Esophagus squamous epithelium (tissue), 5 donors: ENCODE measurements around the gene WFS1. TPM values are rescaled to one million over a fixed set of nuclear protein-coding genes. Genes with fewer than 3 reads are reported as not detected.

Source experiments
- DNase-seq: peaks from one replicate; lab custom pipeline; 2025; lab: John Stamatoyannopoulos, UW
- H3K27ac ChIP-seq, 4 donors: fragments of 200-600 bp; sonication (generic); one replicate each; pipeline ENCODE4 v1.5.1; 2016 to 2019; ENCODE audit warnings: mild to moderate bottlenecking in 1 of 4
- H3K27me3 ChIP-seq, 4 donors: fragments of 200-600 bp; sonication (generic); 1 replicate in 3 of 4; 2 replicates in 1 of 4; pipeline versions ENCODE4 v1.5.1 to v1.6.0; 2017 to 2021; ENCODE audit warnings: antibody characterized with exemption in 1 of 4
- H3K36me3 ChIP-seq, 3 donors: fragments of 200-600 bp; sonication (generic); one replicate each; pipeline ENCODE4 v1.5.1; 2016 to 2019
- H3K4me1 ChIP-seq, 3 donors: fragments of 200-600 bp; sonication (generic); one replicate each; pipeline ENCODE4 v1.5.1; 2017 to 2019
- H3K4me3 ChIP-seq, 4 donors: fragments of 200-600 bp; sonication (generic); 1 replicate in 3 of 4; 2 replicates in 1 of 4; pipeline ENCODE4 v1.5.1; 2016 to 2019; ENCODE audit warnings: mild to moderate bottlenecking in 2 of 4, moderate library complexity in 1 of 4
- H3K9me3 ChIP-seq, 3 donors: fragments of 200-600 bp; sonication (generic); one replicate each; pipeline ENCODE4 v1.5.1; 2016 to 2019
- POLR2A ChIP-seq, 4 donors: fragments of 450-650 bp; IDR thresholded peaks; one replicate each; pipeline ENCODE4 v1.6.1; 2017; ENCODE audit warnings: antibody characterized with exemption in 4 of 4, mild to moderate bottlenecking in 4 of 4, moderate library complexity in 3 of 4
- WGBS, 2 donors: methylation state at CpG; one replicate each; pipeline ENCODE4 v1.1.5; 2018; 5-methylcytosine and 5-hydroxymethylcytosine counted together
- intact Hi-C: fragments of 100-400 bp; cut with DNase I; formaldehyde crosslinking; loops from one replicate; pipeline ENCODE4 v1.15.0; 2022
- total RNA-seq, 4 donors: library from RNA; depleted of rRNA; stranded (reverse); fragments of >200 nt; gene quantifications; one replicate each; pipeline ENCODE4 v1.1.0, GENCODE V29; 2016
- TF ChIP-seq, protein P1 (sequence below), 6 experiments: fragments of 450-650 bp in 4 of 6; fragments of 200-600 bp in 2 of 6; sonication (generic) in 2 of 6; IDR thresholded peaks; one replicate each; pipeline ENCODE4 v1.5.1; 2016 to 2019; ENCODE audit warnings: antibody characterized with exemption in 6 of 6, mild to moderate bottlenecking in 4 of 6, moderate library complexity in 4 of 6
- donor health status: DM: yes; HTN: yes; CAD: no.

The WFS1 gene
- total RNA-seq, 4 donors from 2014 or later: 6.5 to 20.4 (median 9.6) TPM

DNA sequence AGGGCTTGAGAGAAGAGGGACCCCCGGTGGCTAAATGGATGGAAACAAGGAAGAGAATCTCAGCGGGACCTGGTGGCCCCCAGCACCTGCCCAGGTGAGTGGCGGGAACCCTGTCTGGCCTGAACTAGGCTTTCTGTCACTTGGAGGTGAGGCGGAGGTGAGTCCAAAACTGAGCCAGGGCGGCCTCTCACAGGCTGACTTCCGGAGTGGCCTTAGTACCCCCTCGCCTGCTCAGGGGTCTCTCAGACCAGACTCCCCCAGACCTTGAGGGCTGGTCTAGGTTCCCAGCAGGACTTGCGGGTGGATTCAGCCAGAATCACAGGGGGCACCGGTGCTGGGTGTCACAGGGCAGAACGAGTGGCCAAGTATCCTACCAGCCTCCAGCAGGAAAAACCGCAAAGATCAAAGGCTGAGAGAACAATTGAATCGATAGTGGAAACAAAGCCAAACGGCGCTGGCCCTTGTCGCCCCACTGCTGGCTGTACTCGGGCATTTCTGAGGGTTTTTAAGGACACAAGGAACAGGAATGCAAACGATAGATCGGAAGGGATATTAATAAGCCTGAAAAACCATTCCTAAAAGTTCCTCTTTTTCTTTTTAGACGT lies 67.8 kb downstream of the WFS1 start:
- H3K9me3 ChIP-seq: peaks cover 0 to 6% (median 0%) of the 10 kb centered on the region in 3 donors
- peaks cover 0 to 72% (median 0%) of the 10 kb centered on the region in 4 donors for H3K27me3 ChIP-seq
- no peak overlapping the region for H3K27ac ChIP-seq
- no peak for DNase-seq
- no peaks in the 10 kb centered on the region for H3K4me1 ChIP-seq
- intact Hi-C loops: loop anchor here (10.0 kb wide), 1 partner anchor 207 kb away; no protein-coding TSS in a partner anchor
- H3K36me3 ChIP-seq: peaks cover 0 to 20% (median 0%) of the 10 kb centered on the region in 3 donors
- H3K4me3 ChIP-seq: no peak overlapping the region
- 38 to 42% methylated on average over 17 to 18 of the region's 19 CpGs for WGBS, 2 donors
- TF ChIP-seq POLR2A (IDR thresholded peaks at IDR 0.05): no peak

DNA sequence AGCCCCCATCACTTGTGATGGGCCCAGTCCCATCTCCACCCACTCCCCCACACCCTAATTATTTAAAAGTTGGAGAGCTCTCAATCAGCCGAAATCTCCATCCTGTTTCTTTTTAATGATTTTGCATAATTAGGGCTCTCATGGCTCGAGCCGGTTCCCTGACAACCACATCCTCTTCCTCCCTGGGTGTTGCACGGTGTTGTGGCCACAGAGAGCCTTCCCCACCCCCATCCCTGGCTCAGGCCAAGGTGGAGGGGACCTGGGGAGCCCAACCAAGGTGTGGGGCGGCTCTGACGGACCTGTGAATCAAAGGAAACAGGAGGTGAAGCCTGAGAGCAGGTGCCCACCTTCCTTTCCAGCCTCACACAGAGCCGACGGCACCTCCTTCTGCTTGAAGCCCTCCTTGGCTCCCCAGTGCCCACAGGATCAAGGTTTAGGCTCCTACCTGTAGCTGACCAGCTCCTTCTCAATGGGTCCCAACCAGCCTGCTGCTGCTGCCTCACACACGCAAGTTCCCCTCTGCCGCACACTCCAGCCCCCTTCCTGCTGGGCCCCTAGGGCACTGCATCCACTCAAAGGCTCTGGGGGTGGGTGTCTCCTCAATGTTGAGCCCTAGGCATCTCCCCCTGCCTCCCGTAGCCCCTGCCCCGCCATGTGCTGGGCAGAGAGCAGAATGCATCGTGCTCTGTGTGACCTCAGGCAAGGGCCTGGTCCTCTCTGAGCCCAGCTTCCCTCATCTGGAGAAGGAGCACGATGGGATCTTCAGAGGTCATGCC lies 68.7 kb downstream of the WFS1 start:
- no peak for TF ChIP-seq POLR2A (IDR thresholded peaks at IDR 0.05)
- TF ChIP-seq, protein P1, sequence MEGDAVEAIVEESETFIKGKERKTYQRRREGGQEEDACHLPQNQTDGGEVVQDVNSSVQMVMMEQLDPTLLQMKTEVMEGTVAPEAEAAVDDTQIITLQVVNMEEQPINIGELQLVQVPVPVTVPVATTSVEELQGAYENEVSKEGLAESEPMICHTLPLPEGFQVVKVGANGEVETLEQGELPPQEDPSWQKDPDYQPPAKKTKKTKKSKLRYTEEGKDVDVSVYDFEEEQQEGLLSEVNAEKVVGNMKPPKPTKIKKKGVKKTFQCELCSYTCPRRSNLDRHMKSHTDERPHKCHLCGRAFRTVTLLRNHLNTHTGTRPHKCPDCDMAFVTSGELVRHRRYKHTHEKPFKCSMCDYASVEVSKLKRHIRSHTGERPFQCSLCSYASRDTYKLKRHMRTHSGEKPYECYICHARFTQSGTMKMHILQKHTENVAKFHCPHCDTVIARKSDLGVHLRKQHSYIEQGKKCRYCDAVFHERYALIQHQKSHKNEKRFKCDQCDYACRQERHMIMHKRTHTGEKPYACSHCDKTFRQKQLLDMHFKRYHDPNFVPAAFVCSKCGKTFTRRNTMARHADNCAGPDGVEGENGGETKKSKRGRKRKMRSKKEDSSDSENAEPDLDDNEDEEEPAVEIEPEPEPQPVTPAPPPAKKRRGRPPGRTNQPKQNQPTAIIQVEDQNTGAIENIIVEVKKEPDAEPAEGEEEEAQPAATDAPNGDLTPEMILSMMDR (IDR thresholded peaks at IDR 0.05): no peak
- peaks cover 0 to 67% (median 0%) of the 10 kb centered on the region in 4 donors for H3K27me3 ChIP-seq
- H3K27ac ChIP-seq: no peak overlapping the region
- H3K9me3 ChIP-seq: peaks cover 0 to 6% (median 0%) of the 10 kb centered on the region in 3 donors
- intact Hi-C loops: loop anchor here (10.0 kb wide), 1 partner anchor 206 kb away; no protein-coding TSS in a partner anchor
- no peak for DNase-seq
- 34 to 66% methylated on average over 7 to 10 of the region's 14 CpGs for WGBS, 2 donors
- peaks cover 0 to 15% (median 0%) of the 10 kb centered on the region in 3 donors for H3K36me3 ChIP-seq
- H3K4me1 ChIP-seq: no peaks in the 10 kb centered on the region
- no peak overlapping the region for H3K4me3 ChIP-seq

DNA sequence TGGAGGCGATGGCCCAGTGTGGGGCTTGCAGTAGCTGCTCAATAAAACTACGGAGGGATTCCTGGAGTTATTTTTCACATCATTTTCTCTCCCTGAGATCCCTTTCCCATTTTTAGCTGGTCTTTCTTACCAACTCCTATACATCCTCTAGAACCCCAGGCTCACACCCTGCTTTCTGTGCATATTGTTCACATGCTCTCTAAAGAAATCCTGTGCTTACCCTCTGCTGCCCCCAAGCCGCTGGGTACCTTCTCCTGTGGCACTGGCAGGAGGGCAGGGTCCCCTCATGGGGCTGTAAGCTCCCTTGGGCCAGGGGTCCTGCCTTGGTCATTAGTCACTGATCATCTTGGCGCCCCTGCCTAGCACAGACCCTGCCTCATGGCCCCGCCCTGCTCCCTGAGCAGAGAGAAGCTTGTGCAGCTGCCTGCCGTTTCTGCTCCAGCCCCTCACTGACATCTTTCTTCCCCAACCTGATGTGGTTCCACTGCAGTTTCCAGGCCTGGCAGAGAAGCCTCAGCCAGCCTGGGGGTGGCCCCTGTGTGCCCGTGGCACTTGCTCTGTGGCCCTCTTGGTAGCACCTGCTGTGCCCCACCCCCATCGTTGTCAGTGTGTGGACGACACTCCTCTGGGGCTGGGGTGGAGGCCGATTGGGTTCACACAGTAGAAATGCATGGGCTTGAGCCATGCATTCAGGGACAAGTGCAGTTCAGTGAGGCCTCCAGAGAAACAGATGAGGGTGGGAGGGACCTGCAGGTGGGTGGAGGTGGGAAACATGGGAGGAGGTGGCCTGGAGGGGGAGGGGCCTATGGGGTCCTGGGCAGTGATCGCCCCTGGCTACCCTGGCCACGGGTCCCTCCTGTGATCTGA lies 69.5 kb downstream of the WFS1 start:
- peaks cover 0 to 7% (median 0%) of the 10 kb centered on the region in 3 donors for H3K36me3 ChIP-seq
- no peak overlapping the region for H3K27ac ChIP-seq
- intact Hi-C loops: loop anchor here (10.0 kb wide), 1 partner anchor 206 kb away; no protein-coding TSS in a partner anchor
- peaks cover 0 to 59% (median 0%) of the 10 kb centered on the region in 4 donors for H3K27me3 ChIP-seq
- TF ChIP-seq, protein P1 (IDR thresholded peaks at IDR 0.05): no peak
- TF ChIP-seq POLR2A (IDR thresholded peaks at IDR 0.05): no peak
- peaks cover 0 to 8% (median 0%) of the 10 kb centered on the region in 3 donors for H3K4me1 ChIP-seq
- no peak for DNase-seq
- 79 to 94% methylated on average over 5 to 6 of the region's 12 CpGs for WGBS, 2 donors
- H3K9me3 ChIP-seq: peaks cover 0 to under 1% (median 0%) of the 10 kb centered on the region in 3 donors
- H3K4me3 ChIP-seq: no peak overlapping the region

DNA sequence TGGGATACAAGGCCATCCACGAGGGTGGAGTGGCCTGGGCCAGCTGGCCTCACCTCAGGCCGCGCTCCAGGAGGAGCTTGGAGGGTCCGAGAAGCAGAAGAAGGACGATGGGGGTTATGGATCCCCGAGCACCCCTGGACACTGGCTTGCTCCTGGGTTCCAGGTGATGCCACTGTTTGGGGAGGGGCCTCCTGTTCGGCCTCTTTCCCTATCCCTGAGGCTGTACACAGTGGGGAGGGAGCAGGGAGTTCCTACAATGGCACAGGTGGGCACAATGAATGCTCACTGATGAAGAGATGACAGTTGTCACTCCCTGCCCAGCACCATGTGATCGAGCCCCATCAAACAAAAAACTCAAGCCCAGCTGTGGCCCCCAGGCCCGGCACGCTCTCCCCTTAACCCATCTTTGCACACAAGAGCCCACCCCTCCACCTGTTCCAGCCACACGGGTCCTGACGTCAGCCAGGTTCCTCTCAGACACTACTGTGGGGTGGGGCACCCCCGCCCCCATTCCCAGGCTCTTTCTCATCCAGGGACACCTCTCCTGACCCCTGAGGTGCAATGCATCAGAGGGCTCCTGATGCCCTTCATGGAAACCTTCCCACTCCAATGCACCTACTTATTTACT lies 70.3 kb downstream of the WFS1 start:
- intact Hi-C loops: loop anchor here (10.0 kb wide), 1 partner anchor 205 kb away; no protein-coding TSS in a partner anchor
- 62 to 78% methylated on average over 4 to 13 of the region's 13 CpGs for WGBS, 2 donors
- H3K27ac ChIP-seq: no peak overlapping the region

More for the DNA sequence above, 70.3 kb downstream of the WFS1 start:
- H3K4me3 ChIP-seq: no peak overlapping the region
- no peak for DNase-seq
- peaks cover 0 to 12% (median 0%) of the 10 kb centered on the region in 3 donors for H3K4me1 ChIP-seq
- no peaks in the 10 kb centered on the region for H3K9me3 ChIP-seq
- TF ChIP-seq POLR2A (IDR thresholded peaks at IDR 0.05): no peak
- TF ChIP-seq, protein P1 (IDR thresholded peaks at IDR 0.05): no peak
- peaks cover 0 to 6% (median 0%) of the 10 kb centered on the region in 3 donors for H3K36me3 ChIP-seq
- H3K27me3 ChIP-seq: peaks cover 0 to 51% (median 0%) of the 10 kb centered on the region in 4 donors
